DLD1 (cell line): ENCODE data around the gene ZNF335.

ENCODE experiments used
- in situ Hi-C: cut with HindIII; loops from 2 replicates; pipeline ENCODE4 v1.10.0; 2017; ENCODE audit warnings: low sequenced_read_pairs

Gene ZNF335

DNA sequence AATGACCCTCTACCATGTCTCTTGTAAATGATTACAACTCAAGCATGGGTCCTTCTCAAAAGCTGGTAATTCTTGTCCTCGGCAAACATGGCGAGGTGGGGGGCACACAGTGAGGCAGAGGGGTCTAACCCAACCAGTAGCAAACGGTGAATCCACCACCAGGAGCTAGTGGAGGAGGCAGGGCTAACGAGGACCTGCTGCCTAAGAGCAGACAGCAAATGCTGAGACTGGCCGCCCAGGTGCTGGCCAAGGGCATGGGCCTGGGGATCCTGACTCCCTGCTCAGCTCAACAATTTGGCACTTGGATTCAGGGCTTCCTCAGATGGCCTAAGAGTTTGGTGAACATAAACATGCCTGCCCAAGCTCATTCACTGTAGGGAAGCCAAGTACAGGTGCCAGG is 19.1 kb downstream of the ZNF335 start:
- in situ Hi-C loops: no loop called here

DNA sequence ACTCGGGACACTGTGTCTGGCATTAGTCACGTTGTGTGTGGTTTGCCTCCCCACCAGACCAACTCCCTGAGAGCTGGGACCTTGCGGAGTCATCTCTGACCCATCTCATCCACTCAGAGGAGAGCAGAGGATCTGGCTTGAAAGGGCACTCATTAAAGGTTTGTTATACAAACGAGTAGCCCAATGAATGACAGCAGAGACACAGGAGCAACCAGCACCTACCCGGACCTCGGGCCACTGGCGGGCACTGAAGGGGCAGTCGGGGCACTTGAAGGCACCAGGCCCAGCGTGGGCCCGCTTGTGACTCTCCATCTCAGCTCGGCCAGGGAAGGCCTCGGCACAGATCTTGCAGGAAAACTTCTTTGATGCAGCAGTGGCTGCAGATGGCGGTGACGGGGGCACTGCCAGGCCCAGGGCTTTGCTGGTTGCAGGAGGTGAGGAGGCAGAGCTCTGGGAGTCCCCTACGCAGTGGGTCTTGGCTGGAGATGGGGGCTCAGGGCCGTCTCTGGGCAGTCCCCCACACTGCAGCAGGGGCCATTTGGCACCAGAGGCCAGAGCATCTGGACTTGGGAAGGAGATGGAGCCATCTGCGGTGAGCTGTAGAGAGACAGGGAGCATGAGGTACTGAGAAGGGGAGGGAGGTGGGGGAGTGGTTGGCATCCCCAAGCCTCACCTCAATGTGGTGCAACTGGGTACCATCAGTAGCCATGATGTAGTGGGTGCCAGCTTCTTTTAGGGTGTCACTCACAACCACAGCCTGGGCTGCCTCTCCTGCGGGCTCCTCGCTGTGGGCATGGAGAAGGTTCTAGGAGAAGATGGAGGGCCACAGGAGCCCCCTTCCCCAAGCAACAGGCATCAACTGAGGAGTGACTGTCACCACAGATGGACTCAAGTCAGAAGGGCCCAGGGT is 19.8 kb downstream of the ZNF335 start:
- in situ Hi-C loops: no loop called here

DNA sequence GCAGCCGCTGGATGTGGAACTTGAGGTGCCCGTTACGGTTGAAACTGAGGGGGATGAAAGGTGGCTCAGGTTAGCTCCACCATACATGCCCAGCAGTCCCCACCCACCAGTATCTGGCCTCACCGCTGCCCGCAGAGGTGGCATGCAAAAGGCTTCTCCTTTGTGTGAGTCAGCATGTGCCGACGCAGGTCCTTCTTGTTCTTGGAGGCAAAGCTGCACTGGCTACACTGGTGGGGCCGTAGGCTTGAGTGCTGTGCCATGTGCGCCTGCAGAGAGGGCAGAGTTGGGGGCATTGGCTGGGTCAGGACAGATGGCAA is 21.7 kb downstream of the ZNF335 start:
- in situ Hi-C loops: no loop called here

GRCh38 chr20:45949542-45950329 is 22.3 kb downstream of the ZNF335 start:
- in situ Hi-C loops: loop anchor here (25.0 kb wide), 1 partner anchor 137 kb away; the partner anchor contains the start of gene UBE2C

DNA sequence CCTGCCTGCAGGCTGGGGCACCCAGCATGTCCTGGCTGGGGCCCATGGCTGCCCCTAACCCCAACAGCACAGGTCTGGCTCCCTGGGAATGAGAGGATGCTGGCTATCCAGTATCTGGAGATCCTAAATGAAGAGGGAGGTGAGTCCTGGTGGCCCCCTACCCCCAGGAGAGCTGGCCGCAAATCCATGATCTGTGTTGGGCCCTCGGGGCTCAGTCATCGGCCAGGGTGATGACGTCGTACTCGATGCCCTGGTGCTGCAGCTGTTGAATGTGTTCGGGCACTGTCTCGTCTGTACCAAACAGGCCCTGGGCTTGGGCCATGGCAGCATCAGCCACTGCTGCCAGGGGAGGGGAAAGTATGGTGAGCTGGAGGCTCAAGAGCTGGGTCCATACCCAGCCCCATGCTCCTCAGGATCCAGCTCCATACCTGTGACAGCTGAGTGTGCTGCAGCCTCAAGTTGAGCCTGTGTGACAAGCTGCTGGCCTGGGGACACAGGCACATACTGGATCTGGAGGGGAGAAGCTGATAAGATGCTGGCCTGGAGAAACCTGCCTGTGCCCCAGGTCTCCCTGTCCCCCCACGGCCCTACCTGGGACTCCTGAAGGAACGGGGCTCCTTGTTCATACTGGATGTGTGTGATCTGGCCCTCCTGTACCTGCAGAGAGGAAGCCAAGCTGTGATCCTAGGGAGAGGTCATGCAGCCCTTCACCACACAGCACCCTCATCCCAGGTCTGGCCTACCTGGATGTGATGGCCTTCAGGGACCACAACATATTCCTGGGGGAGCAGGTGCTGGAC is 23.1 kb downstream of the ZNF335 start:
- in situ Hi-C loops: loop anchor here (25.0 kb wide), 1 partner anchor 137 kb away; the partner anchor contains the start of gene UBE2C

DNA sequence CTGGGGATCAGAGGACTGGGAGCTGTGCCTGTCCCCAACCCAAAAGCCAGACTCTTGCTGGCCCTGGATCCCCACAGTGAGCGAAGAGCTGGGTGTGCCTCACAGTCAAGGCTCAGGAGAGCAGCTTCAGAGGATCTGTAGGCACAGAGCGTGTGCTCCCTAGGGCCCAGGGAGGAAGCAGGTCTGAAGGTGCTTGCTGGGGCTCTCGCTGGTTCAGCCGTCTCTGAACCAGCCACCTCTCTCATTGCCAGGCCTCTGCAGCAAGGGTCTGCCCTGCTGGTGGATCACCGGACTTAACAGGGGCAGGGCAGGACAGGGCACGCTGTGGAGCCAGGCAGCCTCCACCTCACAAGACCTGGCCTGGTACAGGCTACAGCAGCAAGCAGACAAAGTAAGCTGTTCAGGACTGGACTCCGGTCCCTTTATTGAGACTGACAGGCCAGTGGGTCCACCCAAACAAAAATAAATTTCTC is 23.7 kb downstream of the ZNF335 start:
- in situ Hi-C loops: loop anchor here (25.0 kb wide), 1 partner anchor 136 kb away; the partner anchor contains the start of gene UBE2C

DNA sequence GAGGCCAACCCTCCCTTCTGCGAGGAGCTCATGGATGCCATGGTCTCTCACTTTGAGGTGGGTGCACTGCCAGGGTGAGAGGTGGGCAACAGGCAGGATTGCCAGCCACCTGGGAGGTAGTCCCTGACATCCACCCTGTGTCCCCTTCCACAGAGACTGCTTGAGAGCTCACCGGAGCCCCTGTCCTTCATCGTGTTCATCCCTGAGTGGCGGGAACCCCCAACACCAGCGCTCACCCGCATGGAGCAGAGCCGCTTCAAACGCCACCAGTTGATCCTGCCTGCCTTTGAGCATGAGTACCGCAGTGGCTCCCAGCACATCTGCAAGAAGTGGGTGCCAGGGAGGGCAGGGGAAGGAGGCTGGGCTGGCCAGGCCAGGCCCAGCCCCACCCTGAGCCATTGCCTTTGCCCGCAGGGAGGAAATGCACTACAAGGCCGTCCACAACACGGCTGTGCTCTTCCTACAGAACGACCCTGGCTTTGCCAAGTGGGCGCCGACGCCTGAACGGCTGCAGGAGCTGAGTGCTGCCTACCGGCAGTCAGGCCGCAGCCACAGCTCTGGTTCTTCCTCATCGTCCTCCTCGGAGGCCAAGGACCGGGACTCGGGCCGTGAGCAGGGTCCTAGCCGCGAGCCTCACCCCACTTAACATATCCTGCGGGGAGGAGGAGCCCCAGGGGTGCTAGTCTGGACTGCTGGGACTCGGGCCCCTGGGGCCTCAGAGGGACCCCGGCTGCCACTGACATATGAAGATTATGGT is 24.7 kb downstream of the ZNF335 start:
- in situ Hi-C loops: loop anchor here (25.0 kb wide), 1 partner anchor 135 kb away; the partner anchor contains the start of gene UBE2C

DNA sequence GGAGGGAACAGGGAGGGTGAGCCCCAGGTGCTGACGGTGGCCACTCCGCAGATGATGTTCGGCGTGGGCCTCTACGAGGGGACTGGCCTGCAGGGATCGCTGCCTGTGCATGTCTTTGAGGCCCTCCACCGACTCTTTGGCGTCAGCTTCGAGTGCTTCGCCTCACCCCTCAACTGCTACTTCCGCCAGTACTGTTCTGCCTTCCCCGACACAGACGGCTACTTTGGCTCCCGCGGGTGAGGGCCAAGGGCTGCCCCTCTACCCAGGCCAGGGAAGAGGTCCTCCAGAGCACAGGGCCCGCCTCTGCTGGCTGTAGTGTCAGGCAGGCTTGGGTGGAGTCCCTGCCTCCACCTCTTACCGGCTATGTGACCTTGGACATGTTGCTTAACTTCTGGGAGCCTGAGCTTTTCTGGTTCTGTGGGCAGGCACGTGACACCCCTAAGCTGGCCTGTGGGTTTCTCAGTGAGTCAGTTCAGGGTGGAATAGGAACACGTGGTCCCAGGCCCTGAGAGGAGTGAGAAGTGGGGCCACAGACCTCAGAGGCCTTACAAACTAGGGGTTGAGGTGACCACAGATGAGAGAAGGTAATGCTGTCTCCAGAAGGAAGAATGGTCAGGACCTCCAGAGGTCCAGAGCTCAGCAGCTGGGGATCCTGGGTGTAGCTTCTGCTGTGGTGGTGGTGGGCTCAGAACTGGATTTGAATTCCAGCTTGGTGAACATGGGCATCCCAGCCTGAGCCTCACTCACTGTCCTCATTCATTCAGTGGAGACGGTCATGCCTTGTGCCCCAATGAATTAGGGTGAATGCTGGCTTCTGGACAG is 25.6 kb downstream of the ZNF335 start:
- in situ Hi-C loops: loop anchor here (25.0 kb wide), 1 partner anchor 134 kb away; the partner anchor contains the start of gene UBE2C

GRCh38 chr20:45945678-45946148 is 26.3 kb downstream of the ZNF335 start:
- in situ Hi-C loops: loop anchor here (25.0 kb wide), 1 partner anchor 133 kb away; the partner anchor contains the start of gene UBE2C

GRCh38 chr20:45944965-45945677 is 26.9 kb downstream of the ZNF335 start:
- in situ Hi-C loops: loop anchor here (25.0 kb wide), 1 partner anchor 133 kb away; the partner anchor contains the start of gene UBE2C

DNA sequence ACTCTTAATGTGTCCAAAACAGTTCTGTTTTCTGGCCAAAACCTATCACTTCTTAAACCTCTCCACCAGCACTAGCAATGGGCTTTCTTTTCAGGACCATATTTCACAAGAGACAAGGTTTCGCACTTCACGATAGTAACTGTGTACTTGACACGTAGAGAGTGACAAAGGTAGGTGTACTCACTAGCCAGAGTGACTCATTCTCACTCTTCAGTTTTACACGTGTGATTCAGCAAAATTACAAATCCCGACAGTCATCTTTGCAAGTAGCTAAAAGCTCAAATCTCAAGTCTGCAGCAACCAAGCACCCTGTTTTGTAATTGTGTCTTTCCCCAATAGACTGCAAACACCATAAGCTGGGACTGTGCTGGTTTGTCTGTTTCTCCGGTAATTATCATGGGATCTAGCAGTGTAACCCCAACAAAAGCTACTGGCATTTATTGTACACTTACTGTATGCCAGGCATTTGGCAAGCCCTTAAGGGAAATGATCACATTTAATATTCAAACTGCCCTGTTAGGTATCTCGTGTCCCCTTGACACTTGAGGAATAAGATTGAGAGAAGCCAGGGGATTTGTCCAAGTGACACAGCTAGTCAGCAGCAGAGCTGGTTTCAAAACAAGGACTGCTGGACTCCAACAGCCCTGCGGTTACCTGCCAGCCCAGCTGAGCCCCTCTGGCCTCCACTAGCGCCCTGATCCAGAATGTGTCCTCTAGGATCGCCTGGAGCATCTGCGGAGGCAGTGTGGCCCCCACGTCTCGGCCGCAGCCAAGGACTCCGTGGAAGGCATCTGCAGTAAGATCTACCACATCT is 27.6 kb downstream of the ZNF335 start:
- in situ Hi-C loops: loop anchor here (25.0 kb wide), 1 partner anchor 132 kb away; the partner anchor contains the start of gene UBE2C

DNA sequence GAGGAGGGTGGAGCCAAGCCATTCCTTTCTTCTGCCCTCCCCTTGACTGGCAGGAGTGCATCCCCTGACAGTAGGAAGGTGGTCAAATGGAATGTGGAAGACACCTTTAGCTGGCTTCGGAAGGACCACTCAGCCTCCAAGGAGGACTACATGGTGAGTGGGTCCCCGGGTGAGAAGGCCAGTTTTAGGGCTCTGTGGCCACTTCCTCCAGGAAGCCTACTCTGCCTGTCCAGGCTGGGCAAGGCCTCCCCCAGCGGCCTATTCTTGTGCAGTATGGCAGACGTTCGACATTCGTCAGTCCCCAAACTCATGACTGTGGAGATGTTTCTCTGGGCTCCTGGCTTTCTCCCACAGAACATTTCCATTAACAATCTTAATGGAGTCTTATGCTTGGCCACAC is 28.4 kb downstream of the ZNF335 start:
- in situ Hi-C loops: loop anchor here (25.0 kb wide), 1 partner anchor 131 kb away; the partner anchor contains the start of gene UBE2C

GRCh38 chr20:45940469-45940868 is 31.5 kb downstream of the ZNF335 start:
- in situ Hi-C loops: loop anchor here (25.0 kb wide), 1 partner anchor 128 kb away; the partner anchor contains the start of gene UBE2C

- in situ Hi-C loops: loop anchor here (25.0 kb wide), 1 partner anchor 128 kb away; the partner anchor contains the start of gene UBE2C
These were observed 31.9 kb downstream of the ZNF335 start for GRCh38 chr20:45940053-45940452.

- in situ Hi-C loops: loop anchor here (25.0 kb wide), 1 partner anchor 127 kb away; the partner anchor contains the start of gene UBE2C
These were observed 33.1 kb downstream of the ZNF335 start for GRCh38 chr20:45938727-45939438.

DNA sequence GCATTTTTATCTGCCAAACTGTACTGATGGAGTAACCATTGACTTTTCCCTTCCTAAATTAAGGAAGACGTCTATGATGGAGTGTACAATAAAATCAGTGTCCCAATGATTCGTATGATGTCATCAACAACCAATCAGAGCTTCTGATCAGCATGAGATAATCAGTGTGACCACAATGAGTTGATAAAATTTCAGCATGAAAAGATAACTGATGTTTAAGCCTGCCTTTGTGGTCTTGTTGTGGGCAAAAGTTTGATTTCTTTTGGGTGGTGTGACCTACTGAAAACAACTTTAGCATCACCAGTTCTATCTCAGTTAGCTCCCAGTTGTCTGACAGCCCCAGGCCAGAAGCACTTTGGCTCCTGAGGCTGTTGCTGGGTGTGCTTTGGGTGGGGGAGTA is 34.2 kb downstream of the ZNF335 start:
- in situ Hi-C loops: loop anchor here (25.0 kb wide), 1 partner anchor 125 kb away; the partner anchor contains the start of gene UBE2C
